ENCODE measurements around the gene DNMT1.
"Not testable (repeated sequence)": the region's sequence is repeated elsewhere in the genome, so short reads cannot be mapped to it uniquely, and the experiment has no call there.

The DNMT1 gene

GRCh38 chr19:10194500-10195198 is at the start of gene DNMT1:
Gene DNMT1 (minus strand): TSS chr19:10194953. CDS start chr19:10194899, 54 bp downstream.
- DNase-seq: peak; percentile 93 to 94 (median 94)

- DNase-seq: no peak
Observed at GRCh38 chr19:10243606-10244005, 48.9 kb upstream of the DNMT1 start.

GRCh38 chr19:10241826-10242449 is 47.2 kb upstream of the DNMT1 start:
- not testable (repeated sequence) for DNase-seq

DNA sequence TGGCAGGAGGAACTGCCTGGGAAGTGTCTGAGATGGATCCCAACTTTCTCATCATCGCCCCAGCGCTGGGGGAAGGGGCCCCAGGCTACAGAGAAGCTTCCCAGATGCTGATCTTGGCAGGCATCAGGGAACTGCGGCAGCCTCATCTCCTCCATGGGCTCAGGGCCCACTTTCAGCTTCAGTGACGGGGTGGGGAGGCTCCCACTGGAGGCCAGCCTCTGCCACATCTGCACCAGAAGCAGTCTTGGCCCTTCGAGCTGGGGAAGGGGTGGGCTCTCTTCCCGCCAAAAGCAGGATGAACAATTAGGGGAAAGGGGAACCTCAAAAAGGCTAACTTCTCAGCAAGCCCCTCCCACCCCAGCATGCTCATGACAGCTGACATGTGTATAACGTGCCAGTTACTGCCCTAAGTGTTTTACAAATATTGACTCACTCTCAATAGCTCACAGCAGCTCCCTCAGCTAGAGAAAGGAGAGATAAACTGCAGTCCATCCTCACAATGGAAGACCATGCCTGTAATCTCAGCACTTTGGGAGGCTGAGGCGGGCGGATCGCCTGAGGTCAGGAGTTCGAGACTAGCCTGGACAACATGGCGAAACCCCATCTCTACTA is 43.5 kb upstream of the DNMT1 start:
- no peak for DNase-seq

DNA sequence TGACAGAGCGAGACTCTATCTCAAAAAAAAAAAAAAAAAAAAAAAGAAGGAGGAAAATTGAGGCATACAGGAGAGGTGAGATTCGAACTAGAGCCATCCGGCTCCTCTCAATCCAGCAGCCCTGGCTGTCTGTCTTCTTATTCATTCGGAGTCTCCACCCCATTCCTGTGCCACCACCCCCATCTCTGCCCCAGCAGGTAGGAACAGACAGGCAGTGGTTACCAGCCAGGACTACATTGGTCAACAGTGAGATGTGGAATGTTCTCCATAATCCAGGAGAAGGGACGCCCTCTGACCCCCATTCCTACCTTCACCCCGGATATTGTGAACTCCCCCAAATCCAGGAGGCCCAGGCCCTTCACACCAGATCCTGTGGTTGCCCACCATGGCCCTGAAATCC is 42.9 kb upstream of the DNMT1 start:
- DNase-seq: no peak

GRCh38 chr19:10235409-10235808 is 40.7 kb upstream of the DNMT1 start:
- DNase-seq: not testable (repeated sequence)

DNA sequence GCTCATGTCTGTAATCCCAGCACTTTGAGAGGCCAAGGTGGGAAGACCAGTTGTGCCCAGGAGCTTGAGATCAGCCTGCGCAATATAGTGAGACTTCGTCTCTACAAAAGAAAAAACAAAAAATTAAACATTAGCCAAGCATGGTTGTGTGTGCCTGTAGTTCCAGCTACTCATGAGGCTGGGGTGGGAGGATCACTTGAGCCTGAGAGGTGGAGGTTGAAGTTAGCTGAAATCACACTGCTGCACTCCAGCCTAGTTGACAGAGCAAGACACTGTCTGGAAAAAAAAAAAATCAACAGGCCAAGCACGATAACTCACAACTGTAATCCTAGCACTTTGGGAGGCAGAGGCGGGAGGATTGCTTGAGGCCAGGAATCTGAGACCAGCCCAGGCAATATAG is 40.2 kb upstream of the DNMT1 start:
- no peak for DNase-seq

DNA sequence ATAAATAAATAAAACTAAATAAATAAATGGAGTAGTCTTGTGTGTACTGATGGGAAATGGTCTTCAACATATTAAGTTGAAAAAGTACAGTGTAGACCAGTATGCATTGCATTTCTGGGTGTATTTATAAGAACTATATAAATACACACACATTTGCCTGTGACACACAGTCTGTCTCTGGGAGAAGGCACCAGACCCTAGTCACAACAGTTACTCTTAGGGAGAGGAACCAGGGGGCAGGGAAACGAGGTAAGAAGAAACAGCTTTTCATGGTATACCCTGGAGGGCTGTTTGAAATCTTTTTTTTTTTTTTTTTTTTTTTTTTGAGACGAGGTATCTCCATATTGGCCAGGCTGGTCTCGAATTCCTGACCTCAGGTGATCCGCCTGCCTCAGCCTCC is 39.2 kb upstream of the DNMT1 start:
- DNase-seq: no peak

DNA sequence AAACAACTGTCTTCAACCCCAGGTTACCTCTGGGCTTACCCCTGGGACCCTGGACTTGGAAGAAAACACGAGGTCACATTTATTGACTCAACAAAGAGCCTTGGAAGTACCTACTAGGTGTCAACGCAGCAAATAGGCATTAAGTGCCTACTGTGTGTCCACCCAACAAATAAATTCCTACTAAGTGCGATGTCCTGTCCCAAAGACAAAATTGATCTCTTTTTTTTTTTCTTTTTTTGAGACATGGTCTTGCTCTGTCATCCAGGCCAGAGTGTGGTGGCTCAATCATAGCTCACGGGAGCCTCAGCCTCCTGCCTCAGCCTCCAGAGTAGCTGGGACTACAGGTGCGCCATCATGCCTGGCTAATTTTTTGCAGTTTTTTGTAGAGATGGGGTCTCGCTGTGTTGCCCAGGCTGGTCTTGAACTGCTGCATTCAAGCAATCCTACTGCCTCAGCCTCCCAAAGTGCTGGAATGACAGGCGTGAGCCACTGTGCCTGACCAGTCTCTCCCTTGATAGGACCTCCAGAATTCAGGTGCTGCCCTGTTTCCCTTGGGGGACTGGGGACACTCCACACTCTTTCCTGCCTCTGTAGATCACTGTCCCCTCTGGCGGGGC is 37.0 kb upstream of the DNMT1 start:
- no peak for DNase-seq

DNA sequence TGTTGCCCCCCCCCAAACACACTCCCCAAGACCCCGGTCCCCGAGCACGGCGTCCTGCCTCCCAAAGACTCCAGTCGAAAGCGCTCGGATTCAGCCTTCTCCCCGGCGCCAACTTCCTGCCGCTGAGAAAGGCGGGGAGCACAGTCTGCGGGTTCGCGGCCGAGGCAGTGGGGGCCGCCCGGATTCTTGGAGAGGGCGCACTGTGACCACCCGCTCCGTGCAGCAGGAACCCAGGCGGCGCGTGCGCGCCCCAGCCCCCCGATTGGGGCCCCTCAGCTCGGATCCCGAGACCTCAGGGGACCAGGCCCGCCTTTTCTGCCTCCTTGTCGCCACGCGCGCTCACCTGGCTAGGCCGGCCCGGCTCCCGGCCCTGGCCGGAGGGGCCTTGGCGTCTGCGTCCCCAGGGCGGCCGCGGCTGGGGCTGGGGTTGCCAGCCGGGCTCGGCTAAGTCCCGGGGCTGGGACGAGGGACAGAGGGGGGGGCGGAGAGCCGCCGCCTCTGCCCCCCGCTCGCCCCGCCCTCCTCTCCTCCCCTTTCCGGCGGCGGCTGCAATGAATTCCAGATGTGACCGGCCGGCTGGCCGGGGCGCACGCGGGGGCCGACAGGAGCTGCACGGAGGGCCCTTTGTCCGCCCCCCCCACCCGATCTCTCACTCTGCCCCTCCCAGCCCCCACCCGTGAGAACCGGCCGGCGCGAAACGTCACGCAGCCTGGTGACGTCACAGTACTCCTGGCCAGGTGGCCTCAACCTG is 36.3 kb upstream of the DNMT1 start, which contains the start of gene S1PR2:
S1PR2 (minus strand) TSS at position 471 of the 751 bp plus-strand sequence. CDS start 6,426 bp downstream, outside the sequence.
- peak; percentile 24 to 50 (median 38) for DNase-seq

- peak; percentile 13 to 47 (median 42) for DNase-seq
Observed at GRCh38 chr19:10230173-10230860, 35.6 kb upstream of the DNMT1 start.

DNA sequence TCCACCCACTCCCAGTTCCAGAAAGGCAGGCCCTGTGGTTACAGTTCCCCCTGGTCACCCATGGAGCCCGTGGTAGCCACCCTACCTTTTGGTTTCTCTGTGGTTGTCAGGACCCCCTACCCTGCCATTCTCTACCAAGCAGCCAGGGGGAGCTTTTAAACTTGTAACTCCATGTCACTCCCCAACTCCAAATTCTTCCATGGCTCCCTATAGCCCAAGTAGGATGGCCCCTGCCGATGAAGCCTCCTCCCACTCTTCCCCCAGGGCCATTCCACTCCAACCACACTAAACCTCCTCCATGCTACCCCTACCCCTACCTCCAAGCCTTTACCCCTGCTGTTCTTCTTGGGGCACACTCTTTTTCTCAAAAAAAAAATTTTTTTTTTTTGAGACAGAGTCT is 34.2 kb upstream of the DNMT1 start:
- no peak for DNase-seq

GRCh38 chr19:10228393-10228792 is 33.6 kb upstream of the DNMT1 start:
- DNase-seq: no peak

DNA sequence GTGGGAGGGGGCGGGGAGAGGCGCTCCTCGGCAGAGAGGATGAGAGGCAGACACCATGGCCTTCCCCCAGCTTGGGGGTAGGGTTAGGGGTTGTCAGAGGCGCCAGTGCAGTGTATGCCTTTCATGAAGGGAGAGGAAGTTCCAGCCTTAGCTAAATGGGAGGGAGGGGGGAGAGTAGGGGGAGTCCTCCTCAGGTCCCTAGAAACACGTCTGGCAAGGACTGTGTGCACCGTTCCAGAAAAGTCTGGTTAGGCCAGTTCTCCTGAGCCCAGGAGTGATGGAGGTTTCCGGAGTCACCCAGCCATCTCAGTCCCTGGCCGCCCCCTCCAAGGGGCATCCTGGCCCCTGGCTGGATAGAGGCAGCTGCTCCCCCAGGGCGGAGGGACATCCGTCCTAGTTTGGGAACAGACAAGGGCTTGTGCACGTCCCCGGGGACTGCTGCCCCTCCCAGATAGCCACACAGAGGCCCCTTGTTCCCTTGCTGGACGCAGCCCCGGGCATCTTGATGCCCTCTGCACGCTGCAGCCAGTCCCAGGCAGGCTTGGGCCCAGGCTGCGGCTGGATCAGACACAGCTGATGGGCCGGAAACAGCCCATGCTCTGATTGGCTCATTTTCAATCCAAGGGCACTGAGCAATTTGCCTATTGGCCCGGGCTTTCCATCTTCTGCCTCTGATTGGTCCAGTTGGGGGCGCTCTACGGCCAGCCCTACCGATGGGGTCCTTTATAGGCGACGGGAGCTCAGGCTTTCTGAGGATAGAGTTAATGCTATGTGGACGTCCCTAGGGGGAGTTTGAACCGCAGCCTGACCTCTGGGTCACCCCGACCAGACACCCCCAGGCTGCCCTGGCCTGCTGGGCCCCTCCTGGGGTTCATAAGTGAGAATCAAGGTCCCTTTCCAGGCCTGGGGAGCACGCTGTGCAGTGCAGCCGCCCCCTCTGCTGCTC is 32.5 kb upstream of the DNMT1 start:
- no peak for DNase-seq

DNA sequence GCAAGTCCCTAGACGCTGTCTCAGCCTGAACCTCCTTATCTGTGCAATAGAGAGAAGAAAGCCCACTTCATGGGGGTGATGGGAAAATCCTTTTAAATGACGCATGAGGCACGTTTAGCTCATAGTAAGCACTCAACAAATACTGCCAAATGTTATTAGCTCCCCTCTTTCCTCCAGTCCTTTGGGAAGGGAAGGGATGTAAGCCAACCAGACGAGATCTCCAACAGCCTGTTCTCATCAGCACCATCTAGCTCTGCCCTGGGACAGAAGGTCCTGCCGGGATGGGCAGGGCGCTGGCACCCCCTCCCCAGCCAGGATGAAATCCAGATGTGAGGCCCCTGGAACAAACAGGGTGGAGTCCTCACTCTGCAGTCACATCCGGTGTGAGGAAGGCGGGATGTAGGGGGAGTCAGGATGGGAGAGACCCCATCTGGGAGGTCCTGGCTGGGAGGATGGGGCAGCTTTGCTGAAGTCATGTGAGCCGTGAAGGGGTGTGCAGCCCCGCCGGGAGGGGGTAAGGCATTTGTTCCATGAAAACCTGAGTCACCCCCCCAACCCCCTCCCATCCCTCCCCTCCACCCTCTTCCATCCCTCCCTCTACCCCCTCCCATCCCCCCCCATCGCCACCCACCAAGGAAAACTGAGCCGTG is 31.7 kb upstream of the DNMT1 start:
- DNase-seq: no peak

GRCh38 chr19:10226021-10226375 is 31.2 kb upstream of the DNMT1 start:
- no peak for DNase-seq

DNA sequence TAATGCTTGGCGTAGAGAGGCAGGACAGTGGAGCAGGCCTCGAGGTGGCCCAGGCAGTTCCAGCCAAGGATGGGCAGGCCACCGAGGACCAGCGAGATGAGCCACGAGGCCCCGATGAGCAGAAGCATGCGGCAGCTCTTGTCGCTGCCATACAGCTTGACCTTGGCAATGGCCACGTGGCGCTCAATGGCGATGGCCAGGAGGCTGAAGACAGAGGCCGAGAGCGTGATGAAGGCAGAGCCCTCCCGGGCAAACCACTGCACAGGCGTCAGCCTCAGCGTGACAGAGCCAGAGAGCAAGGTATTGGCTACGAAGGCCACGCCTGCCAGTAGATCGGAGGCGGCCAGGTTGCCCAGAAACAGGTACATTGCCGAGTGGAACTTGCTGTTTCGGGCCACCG is 29.6 kb upstream of the DNMT1 start:
- no peak for DNase-seq

- no peak for DNase-seq
Observed at GRCh38 chr19:10223488-10224213, 28.9 kb upstream of the DNMT1 start.

GRCh38 chr19:10222201-10222890 is 27.6 kb upstream of the DNMT1 start:
- no peak for DNase-seq

Measured in activated naive CD4-positive, alpha-beta T cell (primary cell).